Psoas muscle (tissue), 8 donors: ENCODE data around the gene TEKT2. TPM values are rescaled to one million over a fixed set of nuclear protein-coding genes. Genes with fewer than 3 reads are reported as not detected.

Experiments used
- ATAC-seq, 4 donors: fragments of 200-7000 bp; cut with Tn5 transposase; one replicate each; pipeline ENCODE4 v1.9.1; 2020; ENCODE audit warnings: moderate library complexity in 3 of 4, mild to moderate bottlenecking in 2 of 4
- DNase-seq, 2 donors: peaks; one replicate each; pipeline ENCODE4 v3.0.0-alpha.2; 2020
- H3K27ac ChIP-seq: fragments of 200-600 bp; one replicate; pipeline ENCODE4 v1.8.0; 2022
- H3K27me3 ChIP-seq, 3 donors: fragments of 200-600 bp in 1 of 3; one replicate each; pipeline versions ENCODE4 v1.6.1 to v1.8.0; 2013 to 2022; ENCODE audit warnings: low read length in 2 of 3, mild to moderate bottlenecking in 2 of 3, moderate library complexity in 1 of 3; ENCODE audit not compliant: insufficient read depth in 3 of 3
- H3K36me3 ChIP-seq, 2 donors: fragments of 200-600 bp in 1 of 2; one replicate each; pipeline versions ENCODE4 v1.6.1 to v1.8.0; 2013 to 2022; ENCODE audit warnings: low read depth in 1 of 2, mild to moderate bottlenecking in 1 of 2, moderate library complexity in 1 of 2; ENCODE audit not compliant: insufficient read depth in 1 of 2
- H3K4me1 ChIP-seq: fragments of 200-600 bp; one replicate; pipeline ENCODE4 v1.8.0; 2022
- H3K4me3 ChIP-seq: fragments of 200-600 bp; one replicate; pipeline ENCODE4 v1.8.0; 2022; ENCODE audit warnings: mild to moderate bottlenecking
- H3K9me3 ChIP-seq: fragments of 200-600 bp; one replicate; pipeline ENCODE4 v1.8.0; 2022
- WGBS, 3 donors: extraction: QIAGEN DNeasy Blood & Tissue Kit; methylation state at CpG; one replicate each; pipeline versions ENCODE4 v1.1.6 to v1.1.7; 2013; 5-methylcytosine and 5-hydroxymethylcytosine counted together
- intact Hi-C, 2 donors: fragments of 100-400 bp; cut with DNase I; formaldehyde crosslinking; loops; one replicate each; pipeline versions ENCODE4 v1.11.0 to v1.14.2; 2022
- polyA plus RNA-seq, 3 donors: library from polyadenylated mRNA; stranded (reverse); fragments of 200-250 nt; gene quantifications; one replicate each; pipeline ENCODE4 v1.2.3, GENCODE V29; 2013
- total RNA-seq, 4 donors: library from RNA; stranded (reverse); fragmentation: NEBNext Ultra II Directional in 2 of 4; extraction: Animal tissue kit (Norgen Biotek cat#: 25700) in 2 of 4; gene quantifications; one replicate each; pipeline versions ENCODE4 v1.2.1 to v1.2.4, GENCODE V29; 2021 to 2023
- TF ChIP-seq, protein P1 (sequence below): fragments of 200-600 bp; IDR thresholded peaks from one replicate; pipeline ENCODE4 v1.8.0; 2022; ENCODE audit warnings: antibody characterized with exemption
- donor health status: healthy with polysubstance abuse.
- donor health status: DM: no; HTN: no; CAD: no; lungs with moderate emphysema.
- donor health status: Bipolar disorder and iron deficiency.
- donor health status: healthy.
- donor health status: DM: yes; HTN: yes; CAD: no.
- donor health status: DM: no; HTN: no; CAD: no.
- donor health status: DM: no; HTN: no; CAD: no.
- donor health status: DM: yes; HTN: yes; CAD: no.

The TEKT2 gene
- total and polyA plus RNA-seq, 7 donors: 0.03 to 0.04 TPM; not detected in 5

DNA sequence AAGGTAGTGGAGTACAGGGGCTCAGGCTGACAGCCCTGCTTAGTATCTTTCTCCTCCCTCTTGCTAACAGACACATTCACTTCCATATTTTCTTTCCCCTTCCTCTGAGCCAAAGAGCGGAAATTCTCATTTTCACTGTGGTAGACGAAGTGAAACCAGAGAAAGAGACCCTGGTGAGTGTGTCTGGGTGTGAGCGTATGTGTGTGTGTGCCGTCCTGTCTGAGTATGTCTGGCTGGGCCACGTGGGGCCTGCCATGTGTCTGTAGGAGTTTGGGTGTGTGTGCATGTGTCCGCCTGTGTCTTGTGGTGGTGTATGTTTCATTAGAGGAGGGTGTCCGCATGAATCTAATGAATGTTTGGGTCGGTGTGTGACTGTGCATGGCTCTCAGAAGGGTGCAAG, 39.5 kb downstream of the TEKT2 start:
- Histone ChIP-seq H3K27me3 (peaks cover 0 to 16% (median 10%) of the 10 kb centered on the region in 3 donors), H3K36me3 (no peaks in the 10 kb centered on the region), H3K9me3 (no peaks in the 10 kb centered on the region), H3K4me1 (no peaks in the 10 kb centered on the region), H3K27ac (no peak overlapping the region), H3K4me3 (no peak overlapping the region)
- ATAC-seq: no peak
- DNase-seq: no peak
- intact Hi-C loops: no loop called here
- TF ChIP-seq, protein P1, sequence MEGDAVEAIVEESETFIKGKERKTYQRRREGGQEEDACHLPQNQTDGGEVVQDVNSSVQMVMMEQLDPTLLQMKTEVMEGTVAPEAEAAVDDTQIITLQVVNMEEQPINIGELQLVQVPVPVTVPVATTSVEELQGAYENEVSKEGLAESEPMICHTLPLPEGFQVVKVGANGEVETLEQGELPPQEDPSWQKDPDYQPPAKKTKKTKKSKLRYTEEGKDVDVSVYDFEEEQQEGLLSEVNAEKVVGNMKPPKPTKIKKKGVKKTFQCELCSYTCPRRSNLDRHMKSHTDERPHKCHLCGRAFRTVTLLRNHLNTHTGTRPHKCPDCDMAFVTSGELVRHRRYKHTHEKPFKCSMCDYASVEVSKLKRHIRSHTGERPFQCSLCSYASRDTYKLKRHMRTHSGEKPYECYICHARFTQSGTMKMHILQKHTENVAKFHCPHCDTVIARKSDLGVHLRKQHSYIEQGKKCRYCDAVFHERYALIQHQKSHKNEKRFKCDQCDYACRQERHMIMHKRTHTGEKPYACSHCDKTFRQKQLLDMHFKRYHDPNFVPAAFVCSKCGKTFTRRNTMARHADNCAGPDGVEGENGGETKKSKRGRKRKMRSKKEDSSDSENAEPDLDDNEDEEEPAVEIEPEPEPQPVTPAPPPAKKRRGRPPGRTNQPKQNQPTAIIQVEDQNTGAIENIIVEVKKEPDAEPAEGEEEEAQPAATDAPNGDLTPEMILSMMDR: no peak
- WGBS, 3 donors: 60 to 69% (median 68%) methylated on average over 8 of the region's 8 CpGs

DNA sequence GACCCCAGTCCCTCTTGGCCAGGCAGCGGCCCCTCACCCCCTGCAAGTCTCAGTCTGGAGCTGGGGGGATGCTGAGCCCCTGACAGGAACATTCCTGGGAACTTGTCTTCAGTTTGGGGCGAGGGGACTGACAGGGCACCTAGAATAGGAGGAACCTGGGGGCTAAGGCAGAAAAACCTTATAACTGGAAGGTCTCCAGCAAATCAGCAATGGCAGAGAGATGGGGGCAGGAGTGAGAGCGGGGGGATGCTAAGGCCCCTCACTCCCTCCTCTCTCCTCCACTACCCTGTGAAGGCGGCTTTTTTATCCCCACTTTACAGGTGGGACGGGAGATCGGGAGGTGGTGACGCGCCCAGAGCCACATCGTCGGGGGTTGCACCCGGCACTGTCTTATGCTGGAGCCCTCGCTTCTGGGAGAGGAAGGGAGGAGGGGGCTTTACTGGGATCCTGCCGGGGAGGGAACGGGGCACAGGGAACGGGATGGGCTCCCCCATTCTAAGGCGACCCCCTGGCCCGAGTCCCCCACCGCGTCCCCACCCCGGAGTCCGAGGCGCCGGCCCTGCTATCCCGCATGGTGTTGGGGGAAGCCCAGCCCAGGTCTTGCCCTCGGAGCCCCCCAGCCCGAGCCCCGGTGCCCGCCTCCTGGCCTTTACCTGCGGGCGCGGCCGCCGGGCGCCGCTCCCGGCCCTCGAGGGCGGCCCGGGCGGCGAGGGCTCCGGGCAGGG, 40.7 kb downstream of the TEKT2 start:
- Histone ChIP-seq H3K4me1 (no peaks in the 10 kb centered on the region), H3K4me3 (peak overlapping the region; percentile 28), H3K36me3 (no peaks in the 10 kb centered on the region), H3K27me3 (peaks cover 0 to 16% (median 10%) of the 10 kb centered on the region in 3 donors), H3K27ac (no peak overlapping the region), H3K9me3 (no peaks in the 10 kb centered on the region)
- TF ChIP-seq, protein P1: no peak
- DNase-seq (no peak), ATAC-seq (no peak)
- intact Hi-C loops: no loop called here
- 25 to 52% (median 42%) methylated on average over 15 to 42 of the region's 42 CpGs for WGBS, 3 donors

DNA sequence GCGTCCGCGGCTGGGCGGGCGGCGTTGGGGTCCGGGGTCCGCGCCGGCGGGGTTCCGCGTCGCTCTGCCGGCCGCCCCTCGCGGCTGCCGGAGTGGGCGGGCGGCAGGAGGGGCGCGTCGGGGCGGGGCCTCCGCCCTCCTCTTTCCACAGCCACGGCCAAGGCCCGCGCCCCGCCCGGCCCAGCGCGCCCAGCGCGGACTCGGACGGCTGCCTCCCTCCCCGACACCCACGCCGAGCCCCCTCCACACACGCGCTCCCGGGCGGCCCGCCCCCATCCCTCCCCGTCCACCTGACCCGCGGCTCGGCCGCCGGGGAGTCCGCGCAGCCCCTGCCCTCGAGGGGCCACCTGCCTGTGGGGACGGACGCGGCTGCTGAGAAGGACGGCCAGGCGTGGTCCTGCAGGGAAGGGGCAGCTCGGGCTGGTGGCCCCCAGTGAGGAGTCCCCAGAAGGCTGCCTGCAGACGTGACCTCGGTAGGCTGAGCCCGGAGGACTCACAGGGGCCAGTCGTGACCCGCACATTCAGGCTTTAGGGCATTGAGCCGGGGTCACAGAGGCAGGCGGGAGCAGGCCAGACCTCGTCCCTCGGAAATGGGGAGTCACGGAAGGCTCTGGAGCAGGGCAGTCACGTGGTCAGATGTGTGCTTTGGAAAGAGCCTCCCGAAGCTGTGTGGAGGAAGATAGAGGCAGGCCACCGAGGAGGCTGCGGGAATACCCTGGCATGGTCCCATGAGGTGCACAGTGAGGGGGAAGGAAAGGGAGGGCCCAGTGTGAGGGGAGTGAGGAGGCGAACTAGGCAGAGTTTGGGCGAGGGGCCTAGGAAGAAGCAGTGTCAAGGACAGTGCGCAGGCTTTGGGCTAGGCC, 41.5 kb downstream of the TEKT2 start, which contains the start of gene COL8A2:
Gene COL8A2 (minus strand): TSS at position 94 of the 863 bp plus-strand sequence. CDS start 24,980 bp downstream, outside the sequence.
- intact Hi-C loops: no loop called here
- H3K4me1 ChIP-seq: no peaks in the 10 kb centered on the region
- DNase-seq: peak; percentile 49 to 62
- H3K36me3 ChIP-seq: no peaks in the 10 kb centered on the region
- WGBS, 3 donors: 10 to 25% (median 18%) methylated on average over 30 to 77 of the region's 77 CpGs
- peak within 1 kb of the TSS; percentile 40 for H3K4me3 ChIP-seq
- no peak within 1 kb of the TSS for H3K27ac ChIP-seq
- TF ChIP-seq, protein P1: no peak
- H3K27me3 ChIP-seq: peaks cover 0 to 16% (median 10%) of the 10 kb centered on the region in 3 donors
- peak in 3 of 4 donors; percentile 23 to 38 (median 33) for ATAC-seq
- no peaks in the 10 kb centered on the region for H3K9me3 ChIP-seq

DNA sequence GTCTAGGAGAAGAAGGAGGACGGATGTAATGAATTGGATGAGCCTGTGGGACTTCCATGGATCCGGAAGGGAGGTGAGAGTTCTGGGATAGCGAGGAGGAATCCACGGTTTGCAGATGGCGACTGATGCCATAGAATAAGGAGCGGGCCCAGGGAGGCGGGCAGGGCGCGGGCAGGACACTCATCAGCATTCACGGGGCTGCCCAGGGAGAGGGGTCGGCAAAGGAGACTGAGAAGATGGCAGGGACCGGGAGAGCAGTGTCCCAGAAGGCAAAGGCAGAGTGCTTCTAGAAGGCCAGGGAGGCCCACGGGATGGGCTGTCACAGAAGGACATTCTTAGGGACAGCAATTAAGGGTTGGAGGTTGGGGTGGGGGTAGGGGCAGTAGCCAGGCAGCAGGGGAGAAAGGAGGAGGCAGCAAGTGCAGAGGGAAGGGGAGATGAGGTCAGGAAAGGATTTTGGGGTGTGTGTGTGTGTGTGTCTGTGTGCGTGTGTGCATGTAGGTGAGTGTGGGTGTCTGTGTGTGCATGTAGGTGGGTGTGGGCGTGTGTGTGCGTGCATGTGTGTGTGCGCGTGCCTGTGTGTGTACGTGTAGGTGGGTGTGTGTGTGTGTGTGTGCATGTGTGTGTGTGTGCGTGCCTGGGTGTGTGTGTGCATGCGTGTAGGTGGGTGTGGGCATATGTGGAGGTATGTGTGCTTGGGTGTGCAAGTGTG, 42.3 kb downstream of the TEKT2 start:
- no peak for ATAC-seq
- Histone ChIP-seq H3K27ac (no peak overlapping the region), H3K4me3 (no peak overlapping the region), H3K36me3 (no peaks in the 10 kb centered on the region), H3K9me3 (no peaks in the 10 kb centered on the region), H3K27me3 (peaks cover 0 to 16% (median 10%) of the 10 kb centered on the region in 3 donors), H3K4me1 (no peaks in the 10 kb centered on the region)
- TF ChIP-seq, protein P1: no peak
- no peak for DNase-seq
- WGBS, 3 donors: 82 to 87% (median 83%) methylated on average over 21 of the region's 21 CpGs
- intact Hi-C loops: no loop called here
